Adipocyte (in vitro differentiated cells): ENCODE results near the gene ZNF460.

Source experiments
- DNase-seq: peaks from one replicate; pipeline ENCODE4 v3.0.0-alpha.2; 2015; ENCODE audit warnings: low read depth
- H3K27me3 ChIP-seq: replicated peaks from 2 replicates; pipeline ENCODE4 v1.7.0; 2013; ENCODE audit warnings: mild to moderate bottlenecking, low read length, moderate library complexity; ENCODE audit not compliant: control insufficient read depth, insufficient read depth
- H3K36me3 ChIP-seq: 2 replicates; pipeline ENCODE4 v1.7.0; 2013; ENCODE audit warnings: low read length, mild to moderate bottlenecking, moderate library complexity; ENCODE audit not compliant: control insufficient read depth, insufficient read depth, severe bottlenecking
- H3K4me1 ChIP-seq: 2 replicates; pipeline ENCODE4 v1.7.0; 2013; ENCODE audit warnings: mild to moderate bottlenecking, low read length, moderate library complexity; ENCODE audit not compliant: control insufficient read depth, insufficient read depth
- H3K4me3 ChIP-seq: 2 replicates; pipeline ENCODE4 v1.7.0; 2013; ENCODE audit warnings: mild to moderate bottlenecking, low read length, moderate library complexity
- H3K9ac ChIP-seq: 2 replicates; pipeline ENCODE4 v1.7.0; 2013; ENCODE audit warnings: mild to moderate bottlenecking, low read length, moderate library complexity
- H3K9me3 ChIP-seq: 2 replicates; pipeline ENCODE4 v1.7.0; 2013; ENCODE audit warnings: mild to moderate bottlenecking, low read length, moderate library complexity; ENCODE audit not compliant: control insufficient read depth

ZNF460 gene

DNA sequence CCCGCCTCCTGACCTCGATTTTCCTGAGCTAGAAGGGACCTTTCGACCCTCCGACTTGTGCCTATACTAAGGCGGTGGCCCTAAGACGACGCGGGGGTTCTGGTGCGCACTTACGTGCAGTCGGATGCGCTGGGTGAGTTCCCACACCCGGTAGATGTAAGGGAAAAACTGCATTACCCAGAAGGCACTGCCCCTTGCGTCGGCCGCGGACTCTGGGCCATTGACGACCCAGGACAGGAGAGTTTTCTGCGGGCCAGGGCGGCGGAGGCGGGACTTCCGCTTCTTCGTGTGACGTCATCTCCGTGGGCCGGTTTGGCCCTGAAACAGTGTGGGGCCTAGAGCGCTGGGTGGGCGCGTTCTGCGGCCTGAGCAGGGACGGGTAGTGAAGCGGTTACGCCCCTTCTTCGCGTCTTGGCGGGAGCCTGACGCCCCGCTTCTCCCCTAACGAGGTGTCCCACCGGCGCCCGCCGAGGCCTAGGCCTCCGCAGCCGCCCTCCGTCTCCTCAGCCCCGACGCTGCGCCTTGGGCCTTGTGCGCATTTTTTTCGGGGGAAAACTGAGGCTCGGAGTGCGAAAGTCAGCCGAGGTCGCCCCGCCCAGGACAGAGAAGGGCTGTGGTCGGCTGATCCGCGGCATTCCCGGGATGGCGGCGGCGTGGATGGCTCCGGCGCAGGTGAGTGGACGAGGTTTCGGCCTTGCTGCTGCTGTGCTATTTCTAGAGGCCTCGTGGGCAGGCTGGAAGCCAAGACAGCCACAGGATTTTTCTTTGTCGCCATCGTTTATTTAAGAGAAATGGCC, at the start of gene ZNF460:
ZNF460 (plus strand) TSS at position 321 of the 797 bp plus-strand sequence; CDS start at position 643, 322 bp downstream.
- peak; percentile 99 for DNase-seq
- H3K4me1 ChIP-seq, result peaks cover 24% of the 10 kb centered on the region
- H3K4me3 ChIP-seq, result peak within 1 kb of the TSS; percentile 93
- H3K36me3 ChIP-seq, result peaks cover 24% of the 10 kb centered on the region
- H3K9me3 ChIP-seq, result no peaks in the 10 kb centered on the region
- H3K9ac ChIP-seq, result peak within 1 kb of the TSS; percentile 98
- no peaks in the 10 kb centered on the region for H3K27me3 ChIP-seq

DNA sequence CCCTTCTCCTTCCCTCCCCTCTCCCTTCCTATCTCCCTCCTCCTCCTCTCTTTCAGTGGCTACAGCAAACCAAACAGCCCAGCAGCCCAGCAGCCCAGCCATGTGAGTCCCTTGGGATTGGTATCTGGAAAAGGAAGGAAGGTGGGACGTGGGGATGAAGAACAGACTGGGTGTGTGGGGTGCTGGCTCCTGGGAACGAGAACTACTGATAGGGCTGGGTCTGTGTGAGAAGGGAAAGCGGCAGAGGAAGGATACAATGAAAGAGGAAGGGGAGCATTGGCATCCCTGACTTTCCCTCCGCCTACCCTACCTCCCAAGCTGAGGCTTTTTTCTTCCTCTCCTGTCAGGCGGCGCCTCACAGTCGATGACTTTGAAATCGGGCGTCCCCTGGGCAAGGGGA, 48.6 kb upstream of the ZNF460 start:
- Histone ChIP-seq H3K4me3 (no peak overlapping the region), H3K36me3 (no peaks in the 10 kb centered on the region), H3K27me3 (no peaks in the 10 kb centered on the region), H3K4me1 (no peaks in the 10 kb centered on the region), H3K9ac (no peak overlapping the region), H3K9me3 (no peaks in the 10 kb centered on the region)
- no peak for DNase-seq

- DNase-seq, result no peak
- Histone ChIP-seq H3K4me3 (no peak overlapping the region), H3K36me3 (no peaks in the 10 kb centered on the region), H3K27me3 (no peaks in the 10 kb centered on the region), H3K9me3 (no peaks in the 10 kb centered on the region), H3K4me1 (no peaks in the 10 kb centered on the region), H3K9ac (no peak overlapping the region)
These were observed 47.1 kb upstream of the ZNF460 start for GRCh38 chr19:57233207-57233606.

- H3K9ac ChIP-seq, result peak overlapping the region; percentile 89
- peaks cover 19% of the 10 kb centered on the region for H3K4me1 ChIP-seq
- H3K9me3 ChIP-seq, result no peaks in the 10 kb centered on the region
- no peak for DNase-seq
- H3K4me3 ChIP-seq, result peak overlapping the region; percentile 86
- peaks cover 12% of the 10 kb centered on the region for H3K36me3 ChIP-seq
- H3K27me3 ChIP-seq, result no peaks in the 10 kb centered on the region
These were observed 40.3 kb upstream of the ZNF460 start for GRCh38 chr19:57239982-57240310.

DNA sequence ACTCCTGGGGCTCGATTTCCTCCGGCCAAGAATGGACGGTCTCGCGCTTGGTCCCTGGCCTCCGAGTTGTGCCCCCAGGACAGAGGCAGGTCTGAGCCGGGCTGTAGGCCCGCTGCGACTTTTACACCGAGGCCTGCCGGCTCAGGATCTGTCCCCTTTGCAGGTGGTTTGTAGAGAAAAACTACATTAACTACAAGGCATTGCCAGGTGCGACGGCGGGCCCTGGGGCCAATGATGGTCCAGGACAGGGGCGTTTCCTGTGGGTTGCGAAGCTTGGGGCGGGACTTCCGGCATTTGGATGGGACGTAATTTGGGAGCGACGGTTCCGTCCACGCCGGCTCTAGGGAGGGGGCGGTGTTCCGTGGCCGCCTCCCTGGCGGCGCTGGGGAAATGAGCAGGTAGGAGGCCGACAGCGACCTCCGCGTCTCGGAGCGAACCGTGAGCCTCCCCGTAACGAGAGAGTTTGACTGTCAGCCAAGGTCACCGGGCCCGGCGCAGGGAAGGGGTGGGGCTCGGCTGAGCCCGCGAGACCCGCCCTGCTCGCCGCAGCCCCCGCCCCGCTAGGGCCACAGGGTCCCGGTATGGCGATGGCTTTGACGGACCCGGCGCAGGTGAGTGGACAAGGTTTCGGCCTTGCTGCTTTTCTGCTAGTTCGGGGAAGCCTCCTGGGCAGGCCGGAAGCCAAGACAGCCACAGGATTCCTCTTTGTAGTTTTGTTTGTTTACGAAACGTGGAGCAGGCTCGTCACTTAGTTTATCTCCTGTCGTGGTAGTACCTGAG, 39.8 kb upstream of the ZNF460 start, which contains the start of gene ZNF805:
ZNF805 (plus strand) TSS at position 322 of the 780 bp plus-strand sequence; CDS start at position 582, 260 bp downstream.
- peak within 1 kb of the TSS; percentile 86 for H3K4me3 ChIP-seq
- peaks cover 19% of the 10 kb centered on the region for H3K4me1 ChIP-seq
- H3K36me3 ChIP-seq, result peaks cover 15% of the 10 kb centered on the region
- peak within 1 kb of the TSS; percentile 89 for H3K9ac ChIP-seq
- no peaks in the 10 kb centered on the region for H3K9me3 ChIP-seq
- no peaks in the 10 kb centered on the region for H3K27me3 ChIP-seq
- peak; percentile 96 for DNase-seq

- no peaks in the 10 kb centered on the region for H3K9me3 ChIP-seq
- H3K4me1 ChIP-seq, result peaks cover 19% of the 10 kb centered on the region
- peak overlapping the region; percentile 86 for H3K4me3 ChIP-seq
- H3K9ac ChIP-seq, result peak overlapping the region; percentile 89
- DNase-seq, result peak; percentile 43
- H3K27me3 ChIP-seq, result no peaks in the 10 kb centered on the region
- peaks cover 21% of the 10 kb centered on the region for H3K36me3 ChIP-seq
These were observed 39.1 kb upstream of the ZNF460 start for GRCh38 chr19:57241176-57241575.

- Histone ChIP-seq H3K9ac (no peak overlapping the region), H3K36me3 (peaks cover 34% of the 10 kb centered on the region), H3K9me3 (no peaks in the 10 kb centered on the region), H3K4me1 (peaks cover 19% of the 10 kb centered on the region), H3K4me3 (peak overlapping the region; percentile 86), H3K27me3 (no peaks in the 10 kb centered on the region)
- DNase-seq, result no peak
These were observed 37.5 kb upstream of the ZNF460 start for GRCh38 chr19:57242821-57243220.

- peaks cover 50% of the 10 kb centered on the region for H3K36me3 ChIP-seq
- no peaks in the 10 kb centered on the region for H3K27me3 ChIP-seq
- peaks cover 19% of the 10 kb centered on the region for H3K4me1 ChIP-seq
- no peaks in the 10 kb centered on the region for H3K9me3 ChIP-seq
- no peak for DNase-seq
- no peak overlapping the region for H3K4me3 ChIP-seq
- no peak overlapping the region for H3K9ac ChIP-seq
These were observed 35.8 kb upstream of the ZNF460 start for GRCh38 chr19:57244513-57244912.

GRCh38 chr19:57245066-57245465, 35.2 kb upstream of the ZNF460 start:
- no peak for DNase-seq
- Histone ChIP-seq H3K27me3 (no peaks in the 10 kb centered on the region), H3K4me3 (no peak overlapping the region), H3K9me3 (no peaks in the 10 kb centered on the region), H3K9ac (no peak overlapping the region), H3K36me3 (peaks cover 53% of the 10 kb centered on the region), H3K4me1 (peaks cover 19% of the 10 kb centered on the region)

DNA sequence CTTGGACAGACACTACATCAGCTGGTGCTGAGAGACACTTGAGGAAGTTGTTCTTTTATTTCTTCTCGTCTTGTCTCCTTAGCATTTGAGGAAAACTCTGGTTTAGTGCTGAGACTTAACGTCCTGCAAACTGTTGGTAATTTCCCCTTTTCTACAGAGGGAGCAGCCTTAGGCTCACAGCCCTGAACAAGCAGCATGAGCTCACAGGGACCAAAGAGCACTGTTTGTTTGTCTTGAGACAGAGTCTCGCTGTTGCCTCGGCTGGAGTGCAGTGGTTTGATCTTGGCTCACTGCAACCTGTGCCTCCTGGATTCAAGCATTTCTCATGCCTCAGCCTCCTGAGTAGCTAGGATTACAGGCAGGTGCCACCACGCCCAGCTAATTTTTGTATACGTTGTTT, 34.3 kb upstream of the ZNF460 start:
- Histone ChIP-seq H3K27me3 (no peaks in the 10 kb centered on the region), H3K36me3 (peaks cover 60% of the 10 kb centered on the region), H3K9ac (no peak overlapping the region), H3K4me3 (no peak overlapping the region), H3K4me1 (peaks cover 19% of the 10 kb centered on the region), H3K9me3 (no peaks in the 10 kb centered on the region)
- DNase-seq, result no peak

- no peaks in the 10 kb centered on the region for H3K27me3 ChIP-seq
- peaks cover 86% of the 10 kb centered on the region for H3K36me3 ChIP-seq
- no peaks in the 10 kb centered on the region for H3K4me1 ChIP-seq
- H3K9ac ChIP-seq, result no peak overlapping the region
- DNase-seq, result no peak
- no peak overlapping the region for H3K4me3 ChIP-seq
- no peaks in the 10 kb centered on the region for H3K9me3 ChIP-seq
These were observed 31.6 kb upstream of the ZNF460 start for GRCh38 chr19:57248646-57249045.
